Hepatocyte (in vitro differentiated cells): Measurements from ENCODE around the gene CLEC4M.

Experiments
- EZH2 ChIP-seq: fragments of 200-600 bp; sonication (generic); IDR thresholded peaks from 2 replicates; pipeline ENCODE4 v1.6.1; 2016; ENCODE audit warnings: antibody characterized with exemption, mild to moderate bottlenecking, borderline replicate concordance
- EZH2phosphoT487 ChIP-seq: fragments of 200-600 bp; sonication (generic); IDR thresholded peaks from one replicate; pipeline ENCODE4 v1.6.1; 2018; ENCODE audit warnings: antibody characterized with exemption, mild to moderate bottlenecking, low read depth, moderate library complexity; ENCODE audit not compliant: unreplicated experiment, severe bottlenecking
- TF ChIP-seq, protein P1 (sequence below): fragments of 200-600 bp; sonication (generic); IDR thresholded peaks from 2 replicates; pipeline ENCODE4 v1.5.1; 2016; ENCODE audit warnings: antibody characterized with exemption, mild to moderate bottlenecking; ENCODE audit not compliant: poor library complexity

DNA sequence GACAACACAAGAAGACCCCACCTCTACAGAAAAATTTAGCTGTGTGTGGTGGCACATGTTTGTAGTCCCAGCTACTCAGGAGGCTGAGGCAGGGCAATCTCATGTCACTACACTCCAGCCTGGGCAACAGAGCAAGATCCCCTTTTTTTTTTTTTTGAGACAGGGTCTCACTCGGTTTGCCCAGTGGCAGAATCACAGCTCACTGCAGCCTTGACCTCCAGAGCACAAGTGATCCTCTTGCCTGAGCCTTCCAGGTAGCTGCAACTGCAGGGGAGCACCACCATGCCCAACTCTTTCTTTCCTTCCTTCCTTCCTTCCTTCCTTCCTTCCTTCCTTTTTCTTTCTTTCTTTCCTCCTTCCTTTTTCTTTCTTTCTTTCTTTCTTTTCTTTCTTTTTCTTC, 26.9 kb upstream of the CLEC4M start:
- TF ChIP-seq, protein P1, sequence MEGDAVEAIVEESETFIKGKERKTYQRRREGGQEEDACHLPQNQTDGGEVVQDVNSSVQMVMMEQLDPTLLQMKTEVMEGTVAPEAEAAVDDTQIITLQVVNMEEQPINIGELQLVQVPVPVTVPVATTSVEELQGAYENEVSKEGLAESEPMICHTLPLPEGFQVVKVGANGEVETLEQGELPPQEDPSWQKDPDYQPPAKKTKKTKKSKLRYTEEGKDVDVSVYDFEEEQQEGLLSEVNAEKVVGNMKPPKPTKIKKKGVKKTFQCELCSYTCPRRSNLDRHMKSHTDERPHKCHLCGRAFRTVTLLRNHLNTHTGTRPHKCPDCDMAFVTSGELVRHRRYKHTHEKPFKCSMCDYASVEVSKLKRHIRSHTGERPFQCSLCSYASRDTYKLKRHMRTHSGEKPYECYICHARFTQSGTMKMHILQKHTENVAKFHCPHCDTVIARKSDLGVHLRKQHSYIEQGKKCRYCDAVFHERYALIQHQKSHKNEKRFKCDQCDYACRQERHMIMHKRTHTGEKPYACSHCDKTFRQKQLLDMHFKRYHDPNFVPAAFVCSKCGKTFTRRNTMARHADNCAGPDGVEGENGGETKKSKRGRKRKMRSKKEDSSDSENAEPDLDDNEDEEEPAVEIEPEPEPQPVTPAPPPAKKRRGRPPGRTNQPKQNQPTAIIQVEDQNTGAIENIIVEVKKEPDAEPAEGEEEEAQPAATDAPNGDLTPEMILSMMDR, result no peak
- TF ChIP-seq EZH2 (no peak), EZH2phosphoT487 (no peak)
